RWPE1 (cell line): ENCODE results near the gene CMIP.

Experiments
- CTCF ChIA-PET: fragments of 350-600 bp; sonication (Branson Sonifier 250); formaldehyde crosslinking; extraction: SDS; loops from one replicate; lab custom pipeline; 2021; lab: Yijun Ruan, JAX
- POLR2A ChIA-PET: fragments of 400-600 bp; formaldehyde crosslinking; extraction: SDS; loops from one replicate; lab custom pipeline; 2020; ENCODE audit warnings: antibody characterized with exemption; ENCODE audit not compliant: low non-redundant PET; lab: Yijun Ruan, JAX
- DNase-seq: peaks from one replicate; pipeline ENCODE4 v3.0.0; 2012; ENCODE audit warnings: low spot score
- H3K27ac ChIP-seq: fragments of 450-650 bp; 2 replicates; pipeline ENCODE4 v1.5.1; 2017
- CTCF ChIP-seq: fragments of 450-650 bp; conservative IDR thresholded peaks from 2 replicates; pipeline ENCODE4 v1.5.1; 2017; ENCODE audit warnings: low read depth, mild to moderate bottlenecking

The CMIP gene

GRCh38 chr16:81532491-81533174, 88.0 kb downstream of the CMIP start:
- no peak for TF ChIP-seq CTCF
- CTCF ChIA-PET: interaction anchor here (0.7 kb wide), 1 partner anchor 536 kb away, joined by 3 read pairs; no protein-coding TSS in a partner anchor

GRCh38 chr16:81533175-81533507, 88.5 kb downstream of the CMIP start:
- no peak for TF ChIP-seq CTCF
- peak overlapping the region; percentile 97 for H3K27ac ChIP-seq
- no peak for DNase-seq
- POLR2A ChIA-PET: no interaction called here
- CTCF ChIA-PET: interaction anchor here (0.6 to 0.7 kb wide), 2 partner anchors 50 to 536 kb away, joined by 3 to 4 read pairs; no protein-coding TSS in a partner anchor

More at GRCh38 chr16:81532491-81533174, 88.0 kb downstream of the CMIP start:
- no peak for DNase-seq
- POLR2A ChIA-PET: no interaction called here
- H3K27ac ChIP-seq: peak overlapping the region; percentile 97

- POLR2A ChIA-PET: no interaction called here
- CTCF ChIA-PET: no interaction called here
- no peak overlapping the region for H3K27ac ChIP-seq
- TF ChIP-seq CTCF: no peak
- DNase-seq: no peak
These were observed 91.2 kb downstream of the CMIP start for GRCh38 chr16:81535679-81536360.

- CTCF ChIA-PET: no interaction called here
- H3K27ac ChIP-seq: no peak overlapping the region; the same call in 1 of the 2 replicates
- POLR2A ChIA-PET: no interaction called here
These were observed 92.0 kb downstream of the CMIP start for GRCh38 chr16:81536648-81537047.

GRCh38 chr16:81537721-81538561, 93.3 kb downstream of the CMIP start:
- H3K27ac ChIP-seq: peak overlapping the region; percentile 16; the same call in 1 of the 2 replicates
- ChIA-PET CTCF (interaction anchor here (0.6 kb wide), 1 partner anchor 117 kb away, joined by 3 read pairs; no protein-coding TSS in a partner anchor), POLR2A (no interaction called here)
- DNase-seq: no peak
- no peak for TF ChIP-seq CTCF

More at GRCh38 chr16:81536648-81537047, 92.0 kb downstream of the CMIP start:
- TF ChIP-seq CTCF: no peak
- no peak for DNase-seq
